Muscle layer of colon (tissue), 2 donors: ENCODE measurements around the gene CRISP1.
"Not testable (repeated sequence)": the region's sequence is repeated elsewhere in the genome, so short reads cannot be mapped to it uniquely, and the experiment has no call there.

Source experiments
- H3K27ac ChIP-seq: one replicate; pipeline ENCODE4 v1.7.0; 2013; ENCODE audit warnings: low read depth, mild to moderate bottlenecking, low read length, moderate library complexity
- H3K27me3 ChIP-seq, 2 donors: one replicate each; pipeline ENCODE4 v1.7.0; 2013; ENCODE audit warnings: low read length in 2 of 2, mild to moderate bottlenecking in 2 of 2; ENCODE audit not compliant: insufficient read depth in 2 of 2, control insufficient read depth in 1 of 2
- H3K36me3 ChIP-seq: one replicate; pipeline ENCODE4 v1.7.0; 2013; ENCODE audit warnings: mild to moderate bottlenecking, low read length; ENCODE audit not compliant: insufficient read depth
- H3K4me1 ChIP-seq: one replicate; pipeline ENCODE4 v1.7.0; 2013; ENCODE audit warnings: mild to moderate bottlenecking, low read length; ENCODE audit not compliant: insufficient read depth
- H3K4me3 ChIP-seq, 2 donors: one replicate each; pipeline ENCODE4 v1.7.0; 2013; ENCODE audit warnings: low read length in 2 of 2, low read depth in 1 of 2, mild to moderate bottlenecking in 1 of 2, moderate library complexity in 1 of 2
- H3K9ac ChIP-seq: one replicate; pipeline ENCODE4 v1.7.0; 2013; ENCODE audit warnings: low read length
- H3K9me3 ChIP-seq: one replicate; pipeline ENCODE4 v1.7.0; 2013; ENCODE audit warnings: mild to moderate bottlenecking, low read length
- donor health status: abdominal sarcoma.
- donor health status: Adenocarcinoma of cecum.

The CRISP1 gene

GRCh38 chr6:49866485-49866943 is at the start of gene CRISP1:
CRISP1 (minus strand) TSS chr6:49866535; CDS start chr6:49857400, 9,135 bp downstream.
- Histone ChIP-seq H3K27me3 (no peaks in the 10 kb centered on the region), H3K9me3 (no peaks in the 10 kb centered on the region), H3K27ac (no peak within 1 kb of the TSS), H3K4me1 (no peaks in the 10 kb centered on the region), H3K9ac (no peak within 1 kb of the TSS), H3K36me3 (no peaks in the 10 kb centered on the region), H3K4me3 (no peak within 1 kb of the TSS)

GRCh38 chr6:49915035-49915434 is 48.7 kb upstream of the CRISP1 start:
- peaks cover 12% of the 10 kb centered on the region for H3K4me1 ChIP-seq
- H3K9me3 ChIP-seq, result no peaks in the 10 kb centered on the region
- H3K4me3 ChIP-seq, result no peak overlapping the region

GRCh38 chr6:49913636-49914375 is 47.5 kb upstream of the CRISP1 start:
- H3K27ac ChIP-seq, result no peak overlapping the region
- H3K9ac ChIP-seq, result no peak overlapping the region
- H3K36me3 ChIP-seq, result no peaks in the 10 kb centered on the region
- H3K4me3 ChIP-seq, result no peak overlapping the region
- no peaks in the 10 kb centered on the region for H3K9me3 ChIP-seq
- no peaks in the 10 kb centered on the region for H3K27me3 ChIP-seq
- peaks cover 12% of the 10 kb centered on the region for H3K4me1 ChIP-seq

More at GRCh38 chr6:49915035-49915434, 48.7 kb upstream of the CRISP1 start:
- Histone ChIP-seq H3K27me3 (no peaks in the 10 kb centered on the region), H3K36me3 (no peaks in the 10 kb centered on the region), H3K9ac (no peak overlapping the region), H3K27ac (no peak overlapping the region)

- Histone ChIP-seq H3K27me3 (no peaks in the 10 kb centered on the region), H3K36me3 (no peaks in the 10 kb centered on the region), H3K4me3 (no peak overlapping the region), H3K27ac (no peak overlapping the region), H3K9me3 (no peaks in the 10 kb centered on the region), H3K4me1 (peaks cover 12% of the 10 kb centered on the region), H3K9ac (no peak overlapping the region)
These were observed 45.9 kb upstream of the CRISP1 start for GRCh38 chr6:49912196-49912595.

- peaks cover 12% of the 10 kb centered on the region for H3K4me1 ChIP-seq
- no peak overlapping the region for H3K9ac ChIP-seq
- no peak overlapping the region for H3K27ac ChIP-seq
- no peaks in the 10 kb centered on the region for H3K27me3 ChIP-seq
- no peaks in the 10 kb centered on the region for H3K36me3 ChIP-seq
- no peaks in the 10 kb centered on the region for H3K9me3 ChIP-seq
- H3K4me3 ChIP-seq, result no peak overlapping the region
These were observed 44.9 kb upstream of the CRISP1 start for GRCh38 chr6:49911252-49911651.

GRCh38 chr6:49909563-49909962 is 43.2 kb upstream of the CRISP1 start:
- Histone ChIP-seq H3K9ac (no peak overlapping the region), H3K9me3 (no peaks in the 10 kb centered on the region), H3K27me3 (no peaks in the 10 kb centered on the region), H3K4me1 (peaks cover 9% of the 10 kb centered on the region), H3K27ac (no peak overlapping the region), H3K4me3 (no peak overlapping the region), H3K36me3 (no peaks in the 10 kb centered on the region)

- H3K4me1 ChIP-seq, result no peaks in the 10 kb centered on the region
- no peak overlapping the region for H3K4me3 ChIP-seq
- H3K9ac ChIP-seq, result no peak overlapping the region
- H3K27ac ChIP-seq, result no peak overlapping the region
- no peaks in the 10 kb centered on the region for H3K9me3 ChIP-seq
- H3K36me3 ChIP-seq, result no peaks in the 10 kb centered on the region
- H3K27me3 ChIP-seq, result no peaks in the 10 kb centered on the region
These were observed 40.2 kb upstream of the CRISP1 start for GRCh38 chr6:49906526-49906925.

- Histone ChIP-seq H3K36me3 (no peaks in the 10 kb centered on the region), H3K9ac (no peak overlapping the region), H3K27ac (no peak overlapping the region), H3K4me3 (no peak overlapping the region), H3K27me3 (no peaks in the 10 kb centered on the region), H3K9me3 (no peaks in the 10 kb centered on the region), H3K4me1 (no peaks in the 10 kb centered on the region)
These were observed 39.0 kb upstream of the CRISP1 start for GRCh38 chr6:49905296-49905695.

GRCh38 chr6:49902856-49903255 is 36.5 kb upstream of the CRISP1 start:
- Histone ChIP-seq H3K27me3 (no peaks in the 10 kb centered on the region), H3K9me3 (no peaks in the 10 kb centered on the region), H3K4me3 (no peak overlapping the region), H3K4me1 (no peaks in the 10 kb centered on the region), H3K9ac (no peak overlapping the region), H3K27ac (no peak overlapping the region), H3K36me3 (no peaks in the 10 kb centered on the region)

- Histone ChIP-seq H3K27ac (no peak overlapping the region), H3K9ac (no peak overlapping the region), H3K4me1 (no peaks in the 10 kb centered on the region), H3K27me3 (no peaks in the 10 kb centered on the region), H3K4me3 (no peak overlapping the region), H3K36me3 (no peaks in the 10 kb centered on the region), H3K9me3 (no peaks in the 10 kb centered on the region)
These were observed 32.7 kb upstream of the CRISP1 start for GRCh38 chr6:49898904-49899566.

- not testable (repeated sequence) for H3K36me3 ChIP-seq, H3K4me3 ChIP-seq, H3K27me3 ChIP-seq, H3K9ac ChIP-seq, H3K27ac ChIP-seq, H3K9me3 ChIP-seq, H3K4me1 ChIP-seq
These were observed 29.2 kb upstream of the CRISP1 start for GRCh38 chr6:49895553-49895952.

- Histone ChIP-seq H3K9ac (no peak overlapping the region), H3K27me3 (no peaks in the 10 kb centered on the region), H3K36me3 (no peaks in the 10 kb centered on the region), H3K27ac (no peak overlapping the region), H3K9me3 (no peaks in the 10 kb centered on the region), H3K4me1 (no peaks in the 10 kb centered on the region), H3K4me3 (no peak overlapping the region)
These were observed 25.9 kb upstream of the CRISP1 start for GRCh38 chr6:49892280-49892679.
